Mucosa of descending colon (tissue), 3 donors: Measurements from ENCODE around the gene PACS2. TPM values are rescaled to one million over a fixed set of nuclear protein-coding genes. Genes with fewer than 3 reads are reported as not detected.

Experiments used
- ATAC-seq: fragments of 200-7000 bp; cut with Tn5 transposase; one replicate; pipeline ENCODE4 v1.9.1; 2020; ENCODE audit warnings: mild to moderate bottlenecking, moderate library complexity
- DNase-seq, 3 donors: peaks; one replicate each; pipeline ENCODE4 v3.0.0-alpha.2; 2020
- H3K36me3 ChIP-seq: fragments of 200-600 bp; one replicate; pipeline ENCODE4 v1.8.0; 2021; ENCODE audit warnings: low read depth, mild to moderate bottlenecking
- H3K4me1 ChIP-seq: fragments of 200-600 bp; one replicate; pipeline ENCODE4 v1.8.0; 2021; ENCODE audit warnings: low read depth, mild to moderate bottlenecking
- H3K4me3 ChIP-seq: fragments of 200-600 bp; one replicate; pipeline ENCODE4 v1.8.0; 2021; ENCODE audit warnings: mild to moderate bottlenecking
- H3K9me3 ChIP-seq: fragments of 200-600 bp; one replicate; pipeline ENCODE4 v1.8.0; 2021; ENCODE audit warnings: mild to moderate bottlenecking
- intact Hi-C, 2 donors: fragments of 100-400 bp; cut with DNase I in 1 of 2; cut with micrococcal nuclease in 1 of 2; formaldehyde crosslinking; loops; one replicate each; pipeline versions ENCODE4 v1.11.0 to v1.11.1; 2022; cut with DNase I, micrococcal nuclease
- total RNA-seq, 3 donors: library from RNA; stranded (reverse); fragmentation: NEBNext Ultra II Directional in 2 of 3; extraction: Animal tissue kit (Norgen Biotek cat#: 25700) in 2 of 3; gene quantifications; one replicate each; pipeline versions ENCODE4 v1.2.1 to v1.2.4, GENCODE V29; 2021 to 2023
- TF ChIP-seq, protein P1 (sequence below): fragments of 200-600 bp; IDR thresholded peaks from one replicate; pipeline ENCODE4 v1.8.0; 2022; ENCODE audit warnings: antibody characterized with exemption, mild to moderate bottlenecking
- donor health status: DM: no; HTN: no; CAD: no; lungs with moderate emphysema.
- donor health status: DM: no; HTN: no; CAD: no.
- donor health status: DM: no; HTN: yes; CAD: no.

PACS2 gene
- total RNA-seq, 3 donors from 2014 or later, result 71.7 to 84.3 (median 78.9) TPM

DNA sequence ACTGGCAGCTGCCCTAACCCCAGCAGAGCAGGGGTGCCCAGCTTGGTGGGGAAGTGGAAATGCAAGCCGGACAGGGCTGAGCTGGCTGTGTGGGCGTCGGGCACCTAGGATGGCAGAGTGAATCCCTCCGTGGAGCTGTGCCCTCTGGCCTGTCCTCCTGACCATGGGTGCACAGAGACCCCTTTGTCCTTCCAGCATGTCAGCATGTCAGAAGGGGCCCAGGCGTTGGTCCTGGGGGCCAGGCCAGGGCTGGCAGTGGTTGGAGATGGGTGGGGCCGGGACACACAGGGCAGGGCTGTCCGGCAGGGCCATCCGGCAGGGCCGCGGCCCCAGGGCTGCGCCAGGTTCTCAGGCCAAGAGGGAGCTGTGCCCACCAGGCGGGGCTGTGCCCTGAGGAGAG, 75.0 kb downstream of the PACS2 start:
- intact Hi-C loops, result no loop called here
- no peak overlapping the region for H3K4me3 ChIP-seq
- no peaks in the 10 kb centered on the region for H3K9me3 ChIP-seq
- no peaks in the 10 kb centered on the region for H3K36me3 ChIP-seq
- DNase-seq, result peak in 2 of 3 donors; percentile 26 to 47
- H3K4me1 ChIP-seq, result no peaks in the 10 kb centered on the region
- no peak for ATAC-seq
- TF ChIP-seq, protein P1, sequence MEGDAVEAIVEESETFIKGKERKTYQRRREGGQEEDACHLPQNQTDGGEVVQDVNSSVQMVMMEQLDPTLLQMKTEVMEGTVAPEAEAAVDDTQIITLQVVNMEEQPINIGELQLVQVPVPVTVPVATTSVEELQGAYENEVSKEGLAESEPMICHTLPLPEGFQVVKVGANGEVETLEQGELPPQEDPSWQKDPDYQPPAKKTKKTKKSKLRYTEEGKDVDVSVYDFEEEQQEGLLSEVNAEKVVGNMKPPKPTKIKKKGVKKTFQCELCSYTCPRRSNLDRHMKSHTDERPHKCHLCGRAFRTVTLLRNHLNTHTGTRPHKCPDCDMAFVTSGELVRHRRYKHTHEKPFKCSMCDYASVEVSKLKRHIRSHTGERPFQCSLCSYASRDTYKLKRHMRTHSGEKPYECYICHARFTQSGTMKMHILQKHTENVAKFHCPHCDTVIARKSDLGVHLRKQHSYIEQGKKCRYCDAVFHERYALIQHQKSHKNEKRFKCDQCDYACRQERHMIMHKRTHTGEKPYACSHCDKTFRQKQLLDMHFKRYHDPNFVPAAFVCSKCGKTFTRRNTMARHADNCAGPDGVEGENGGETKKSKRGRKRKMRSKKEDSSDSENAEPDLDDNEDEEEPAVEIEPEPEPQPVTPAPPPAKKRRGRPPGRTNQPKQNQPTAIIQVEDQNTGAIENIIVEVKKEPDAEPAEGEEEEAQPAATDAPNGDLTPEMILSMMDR, result no peak

DNA sequence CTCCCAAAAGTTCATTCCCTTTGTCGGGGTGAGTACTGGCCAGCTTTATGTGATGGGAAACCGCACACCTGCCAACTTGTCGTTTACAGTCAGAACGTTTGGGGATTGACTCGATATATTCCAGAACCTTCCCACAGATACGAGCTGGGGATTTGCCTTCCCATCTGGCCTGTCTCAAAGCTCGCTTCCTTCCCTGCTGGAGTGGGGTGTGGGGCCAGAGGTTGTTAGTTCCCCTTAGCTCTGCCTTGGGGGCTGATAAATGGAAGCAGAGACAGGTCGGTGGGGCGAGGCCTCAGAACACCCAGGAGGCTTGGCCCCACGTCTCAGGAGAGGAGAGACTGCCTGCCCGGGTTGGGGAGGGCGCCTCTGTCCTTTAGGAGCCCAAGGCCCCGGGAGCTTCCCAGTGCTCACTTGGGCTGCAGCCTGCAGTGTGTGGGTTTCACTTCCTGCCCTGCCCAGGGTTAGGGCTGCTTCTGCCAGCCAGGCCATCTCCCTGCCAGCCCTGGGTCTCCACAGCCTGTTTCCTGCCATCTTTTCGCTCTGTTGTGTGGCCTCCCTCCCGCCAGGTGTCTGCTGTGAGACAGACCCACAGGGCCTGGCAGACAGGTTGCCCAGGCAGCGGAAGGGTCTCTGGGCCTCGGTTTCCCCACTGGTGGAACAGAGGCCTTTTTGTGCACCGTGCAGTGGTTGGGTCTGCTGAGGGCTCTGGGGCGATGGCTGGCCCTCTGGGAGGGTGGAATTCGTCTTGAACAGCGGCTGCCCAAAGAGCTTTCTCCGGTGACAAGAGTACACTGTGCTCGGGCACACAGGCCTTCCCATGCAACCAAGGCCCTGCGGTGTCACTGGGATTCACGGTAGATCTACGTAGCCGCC, 75.7 kb downstream of the PACS2 start:
- TF ChIP-seq, protein P1, result no peak
- H3K36me3 ChIP-seq, result no peaks in the 10 kb centered on the region
- DNase-seq, result peak in 2 of 3 donors; percentile 21 to 47
- no peaks in the 10 kb centered on the region for H3K9me3 ChIP-seq
- intact Hi-C loops, result no loop called here
- peak; percentile 5 for ATAC-seq
- no peaks in the 10 kb centered on the region for H3K4me1 ChIP-seq
- no peak overlapping the region for H3K4me3 ChIP-seq

DNA sequence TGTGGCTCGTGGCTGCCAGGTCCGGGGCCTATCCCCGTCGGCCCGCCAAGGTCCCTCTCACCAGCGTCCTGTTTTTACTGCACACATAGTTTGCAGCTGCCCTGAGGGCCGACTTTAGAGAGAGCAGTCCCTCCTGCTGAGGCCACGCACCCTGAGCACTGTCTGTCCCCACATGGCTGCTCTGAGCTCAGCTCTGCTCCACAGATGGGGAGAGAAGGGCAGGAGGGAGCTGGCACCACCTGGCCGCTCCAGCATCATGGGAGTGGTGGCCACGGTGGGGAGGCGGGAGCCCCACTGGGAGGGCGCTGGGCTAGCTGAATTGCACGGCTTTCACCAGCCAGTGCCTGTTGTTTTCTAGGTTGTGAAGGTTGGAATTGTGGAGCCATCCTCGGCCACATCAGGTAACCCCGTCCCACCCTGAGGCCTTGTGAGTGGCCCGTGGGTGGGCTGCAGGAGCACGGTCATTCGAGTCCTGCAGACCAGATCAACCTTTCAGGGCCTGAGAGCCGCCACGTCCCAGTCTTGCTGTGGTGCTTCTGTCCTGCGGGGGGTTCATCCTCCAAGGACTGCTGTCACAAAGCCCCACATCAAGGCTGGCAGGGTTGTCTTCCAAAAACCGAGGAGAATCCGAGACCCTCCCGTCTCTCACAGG, 76.4 kb downstream of the PACS2 start:
- Histone ChIP-seq H3K4me3 (no peak overlapping the region), H3K4me1 (no peaks in the 10 kb centered on the region), H3K9me3 (no peaks in the 10 kb centered on the region), H3K36me3 (no peaks in the 10 kb centered on the region)
- DNase-seq, result peak in 2 of 3 donors; percentile 19 to 37
- intact Hi-C loops, result no loop called here
- TF ChIP-seq, protein P1, result no peak
- ATAC-seq, result no peak

DNA sequence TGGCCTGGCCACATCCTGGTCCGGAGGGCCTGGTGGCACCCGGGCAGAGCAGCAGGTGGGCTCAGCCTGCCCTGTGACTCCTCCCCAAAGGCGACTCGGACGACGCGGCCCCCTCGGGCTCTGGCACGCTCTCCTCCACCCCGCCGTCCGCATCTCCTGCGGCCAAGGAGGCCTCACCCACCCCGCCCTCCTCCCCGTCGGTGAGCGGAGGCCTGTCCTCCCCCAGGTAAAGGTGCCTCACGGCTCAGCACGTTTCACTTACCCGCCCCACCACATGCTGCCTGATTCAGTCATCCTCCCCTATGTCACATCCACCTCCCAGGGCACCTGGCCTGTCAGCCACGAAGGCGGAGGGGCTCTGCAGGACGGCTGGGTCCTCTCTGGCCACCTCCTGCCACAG, 77.0 kb downstream of the PACS2 start:
- ATAC-seq, result no peak
- Histone ChIP-seq H3K4me3 (no peak overlapping the region), H3K9me3 (no peaks in the 10 kb centered on the region), H3K4me1 (no peaks in the 10 kb centered on the region), H3K36me3 (no peaks in the 10 kb centered on the region)
- peak in 2 of 3 donors; percentile 21 to 32 for DNase-seq
- TF ChIP-seq, protein P1, result no peak
- intact Hi-C loops, result no loop called here

DNA sequence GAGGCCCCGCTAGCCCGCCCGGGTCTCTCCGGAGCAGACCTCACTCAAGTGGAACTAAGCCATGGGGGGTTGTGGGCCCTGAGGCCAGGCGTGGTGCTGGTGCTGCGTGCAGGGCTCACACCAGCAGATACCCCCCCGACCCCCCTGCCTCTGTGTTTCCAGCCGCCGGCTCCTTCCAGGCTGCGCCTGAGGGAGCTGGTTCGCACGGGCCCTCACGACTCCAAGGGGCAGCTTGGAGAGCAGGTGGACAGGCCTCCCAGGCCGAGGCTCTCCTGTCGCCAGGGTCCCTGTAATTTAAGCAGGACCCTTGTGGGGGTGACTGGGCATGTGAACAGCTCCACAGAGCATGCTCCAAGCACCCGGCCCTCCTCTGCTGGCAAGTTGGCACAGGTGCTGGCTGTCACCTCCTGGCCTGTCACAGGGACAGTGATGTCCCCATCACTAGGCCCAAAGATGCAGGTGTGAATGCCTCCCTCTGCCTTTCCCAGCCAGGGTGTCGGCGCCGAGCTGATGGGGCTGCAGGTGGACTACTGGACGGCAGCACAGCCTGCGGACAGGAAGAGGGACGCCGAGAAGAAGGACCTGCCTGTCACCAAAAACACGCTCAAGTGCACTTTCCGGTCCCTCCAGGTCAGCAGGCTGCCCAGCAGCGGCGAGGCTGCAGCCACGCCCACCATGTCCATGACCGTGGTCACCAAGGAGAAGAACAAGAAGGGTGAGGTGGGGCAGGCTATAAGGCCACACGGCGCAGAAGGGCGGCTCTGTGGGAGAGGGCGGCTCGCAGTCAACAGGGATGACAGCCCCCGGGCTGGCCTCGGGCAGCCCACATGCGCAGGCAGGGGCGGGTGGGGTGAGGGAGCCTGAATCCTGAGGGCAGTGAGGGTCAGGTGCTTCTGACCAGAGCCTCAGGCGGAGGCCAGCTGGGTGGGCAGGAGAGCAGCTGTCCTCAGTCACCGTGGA, 77.9 kb downstream of the PACS2 start:
- intact Hi-C loops, result no loop called here
- TF ChIP-seq, protein P1, result no peak

More for the DNA sequence above, 77.9 kb downstream of the PACS2 start:
- DNase-seq (peak in 2 of 3 donors; percentile 19 to 41), ATAC-seq (no peak)
- Histone ChIP-seq H3K4me1 (no peaks in the 10 kb centered on the region), H3K9me3 (no peaks in the 10 kb centered on the region), H3K36me3 (no peaks in the 10 kb centered on the region), H3K4me3 (no peak overlapping the region)
